ENCODE data around the gene KIR3DL2.
"Not testable (repeated sequence)": the region's sequence is repeated elsewhere in the genome, so short reads cannot be mapped to it uniquely, and the experiment has no call there.

- TF ChIP-seq CTCF (IDR thresholded peaks at IDR 0.05; ENCODE audit: low read length); EZH2 (IDR thresholded peaks at IDR 0.05; ENCODE audit: borderline replicate concordance, low read length): not testable (repeated sequence)
Observed at GRCh38 chr19:54863459-54863858, 13.2 kb downstream of the KIR3DL2 start.

Measured in OCI-LY1 (cell line).